HG03025 (cell line): ENCODE measurements around the gene PATJ.
"Not testable (repeated sequence)": the region's sequence is repeated elsewhere in the genome, so short reads cannot be mapped to it uniquely, and the experiment has no call there.

Experiments
- ATAC-seq: cut with Tn5 transposase; IDR thresholded peaks from one replicate; pipeline ENCODE4 v1.9.1; 2021; ENCODE audit warnings: mild to moderate bottlenecking, moderate library complexity; ENCODE audit not compliant: unreplicated experiment, low FRiP score

PATJ gene

DNA sequence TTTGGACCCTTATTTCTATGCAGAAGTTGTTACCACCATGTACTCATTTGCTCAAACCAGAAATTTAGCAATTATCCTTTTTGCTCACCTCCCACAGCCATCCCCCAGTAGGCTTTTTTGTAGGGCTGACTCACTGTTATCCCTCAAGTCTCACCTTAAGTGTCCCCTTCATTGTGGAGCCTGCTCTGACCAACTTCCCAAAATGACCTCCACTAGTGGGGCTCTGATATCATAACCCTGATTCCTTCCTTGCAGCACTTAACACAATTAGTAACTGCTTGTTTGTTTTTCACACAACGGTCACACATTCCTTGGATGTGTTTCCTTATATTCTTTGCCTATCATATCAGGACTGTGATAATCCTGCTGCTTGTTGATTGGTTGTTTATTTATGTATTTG is 76.7 kb downstream of the PATJ start:
- ATAC-seq: no peak

DNA sequence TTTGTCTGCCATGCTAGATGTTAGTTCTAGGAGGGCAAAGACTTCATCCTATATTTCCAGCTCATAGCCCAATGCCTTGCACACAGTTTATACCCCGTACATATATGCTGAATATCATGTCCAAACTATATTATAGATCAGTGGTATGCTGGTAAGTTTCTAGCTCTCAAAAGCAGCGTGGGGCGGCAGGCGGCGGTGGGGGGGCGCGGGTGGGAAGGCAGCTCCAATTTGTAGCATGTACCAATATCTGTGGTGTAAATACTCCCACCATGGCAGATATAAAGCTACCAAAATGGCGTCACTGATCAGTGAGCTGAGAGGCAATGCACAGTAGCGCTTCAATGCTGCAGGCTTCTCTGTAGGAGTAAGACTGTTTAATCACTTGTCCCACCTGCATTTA is 77.1 kb downstream of the PATJ start:
- ATAC-seq: no peak

DNA sequence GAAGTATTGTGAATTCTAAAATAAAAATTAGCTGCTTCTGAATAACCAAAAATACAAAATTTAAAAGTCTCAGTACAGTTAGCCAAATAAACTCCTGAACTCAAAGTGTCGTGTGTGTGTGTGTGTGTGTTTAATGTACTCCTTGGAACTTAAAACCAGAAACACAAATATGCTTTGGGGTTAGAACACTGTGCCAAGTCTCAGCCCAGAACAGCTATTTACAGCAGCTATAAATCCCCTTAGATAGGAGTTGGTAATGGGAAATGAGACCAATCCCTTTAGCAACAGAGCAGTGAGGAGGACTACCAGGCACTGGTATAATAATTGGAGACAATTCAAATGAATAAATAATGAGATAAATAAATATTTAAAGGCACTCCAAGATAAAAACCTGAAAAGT is 83.1 kb downstream of the PATJ start:
- ATAC-seq: no peak

DNA sequence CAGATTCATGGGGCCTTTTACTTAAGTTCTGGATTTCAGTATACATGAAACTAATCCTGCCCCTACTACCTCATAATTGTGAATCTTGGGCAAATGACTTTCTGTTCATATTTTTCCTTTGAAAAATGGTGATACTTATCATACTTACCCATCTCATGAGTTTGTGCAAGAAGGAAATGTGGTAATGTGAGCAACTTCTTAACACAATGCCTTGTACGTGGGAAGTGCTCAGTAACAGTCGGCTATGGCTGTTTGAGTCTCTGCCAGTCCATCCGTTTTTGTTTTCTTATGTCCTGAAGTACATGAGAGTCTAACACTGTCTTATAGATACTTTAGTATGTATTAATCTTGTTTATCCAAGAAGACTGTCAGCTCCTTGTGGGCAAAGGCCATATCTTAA is 86.5 kb downstream of the PATJ start:
- no peak for ATAC-seq

DNA sequence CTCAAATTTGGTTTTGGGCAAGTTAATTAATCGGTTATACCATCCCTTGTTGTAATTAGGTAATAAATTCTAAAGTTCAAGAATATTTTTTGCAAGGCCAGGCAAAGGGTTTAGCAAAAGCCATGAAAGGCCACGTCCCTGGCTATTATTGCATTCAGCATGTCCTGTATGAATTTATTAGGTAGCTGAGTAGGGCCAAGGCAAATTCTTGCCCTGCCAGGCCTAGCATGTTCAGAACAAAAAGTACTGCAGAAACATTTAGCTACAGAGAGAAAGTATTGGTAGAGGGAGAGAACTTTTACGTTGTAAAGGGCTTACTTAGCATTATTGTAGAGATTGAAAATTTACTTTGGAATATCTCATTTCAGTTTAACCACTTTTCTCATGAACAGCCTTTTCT is 94.4 kb downstream of the PATJ start:
- no peak for ATAC-seq

DNA sequence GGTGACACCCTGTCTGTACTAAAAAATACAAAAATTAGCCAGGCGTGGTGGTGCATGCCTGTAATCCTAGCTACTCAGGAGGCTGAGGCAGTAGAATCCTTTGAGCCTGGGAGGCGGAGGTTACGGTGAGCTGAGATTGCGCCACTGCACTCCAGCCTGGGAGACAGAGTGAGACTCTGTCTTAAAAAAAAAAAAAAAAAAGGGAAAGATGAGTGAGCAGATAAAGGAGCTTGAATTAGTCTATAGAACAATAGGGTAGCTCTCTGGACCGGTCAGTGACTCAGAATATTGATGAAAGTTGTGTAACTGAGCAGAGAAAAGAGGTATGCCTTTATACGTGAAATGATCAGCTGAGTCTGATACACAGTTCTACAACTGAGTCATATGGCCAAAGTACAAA is 95.3 kb downstream of the PATJ start:
- not testable (repeated sequence) for ATAC-seq

DNA sequence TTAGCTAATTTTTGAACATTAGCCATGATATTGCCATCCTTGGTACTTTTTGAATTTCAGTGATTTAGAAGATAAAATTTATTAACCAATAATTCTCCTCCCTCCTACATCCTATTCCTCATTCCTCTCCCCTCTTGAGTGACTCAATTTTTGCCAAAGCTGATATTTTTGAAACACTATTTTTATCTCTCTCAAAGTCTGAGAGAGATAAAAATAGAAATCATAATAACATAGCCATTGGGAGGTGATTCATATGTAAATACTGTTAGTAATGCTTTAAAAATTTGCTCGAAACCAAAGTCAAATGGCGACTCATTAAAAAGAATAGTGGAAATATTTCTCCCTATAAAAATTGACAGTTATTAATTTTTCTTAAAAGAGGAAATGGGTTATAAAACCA is 97.4 kb downstream of the PATJ start:
- ATAC-seq: no peak

DNA sequence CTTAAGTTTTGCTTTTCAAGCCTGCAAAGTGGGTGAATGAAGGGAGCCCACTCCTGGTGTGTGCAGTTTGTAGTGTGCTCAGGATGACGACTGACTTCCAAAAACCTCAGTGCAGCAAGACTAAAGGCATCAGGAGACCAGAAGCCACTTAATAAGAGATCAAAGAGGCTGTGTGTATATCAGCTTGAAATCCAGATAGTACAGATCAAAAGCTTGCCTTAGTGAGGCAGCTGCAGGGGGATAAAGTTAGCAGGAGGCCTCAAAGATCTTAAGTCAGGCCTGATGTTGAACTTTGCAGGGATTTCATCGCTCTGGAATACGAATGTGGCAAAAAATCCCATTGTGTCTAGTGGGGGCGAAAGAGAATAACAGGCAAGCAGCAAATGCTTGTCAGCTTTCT is 99.8 kb downstream of the PATJ start:
- ATAC-seq: no peak

DNA sequence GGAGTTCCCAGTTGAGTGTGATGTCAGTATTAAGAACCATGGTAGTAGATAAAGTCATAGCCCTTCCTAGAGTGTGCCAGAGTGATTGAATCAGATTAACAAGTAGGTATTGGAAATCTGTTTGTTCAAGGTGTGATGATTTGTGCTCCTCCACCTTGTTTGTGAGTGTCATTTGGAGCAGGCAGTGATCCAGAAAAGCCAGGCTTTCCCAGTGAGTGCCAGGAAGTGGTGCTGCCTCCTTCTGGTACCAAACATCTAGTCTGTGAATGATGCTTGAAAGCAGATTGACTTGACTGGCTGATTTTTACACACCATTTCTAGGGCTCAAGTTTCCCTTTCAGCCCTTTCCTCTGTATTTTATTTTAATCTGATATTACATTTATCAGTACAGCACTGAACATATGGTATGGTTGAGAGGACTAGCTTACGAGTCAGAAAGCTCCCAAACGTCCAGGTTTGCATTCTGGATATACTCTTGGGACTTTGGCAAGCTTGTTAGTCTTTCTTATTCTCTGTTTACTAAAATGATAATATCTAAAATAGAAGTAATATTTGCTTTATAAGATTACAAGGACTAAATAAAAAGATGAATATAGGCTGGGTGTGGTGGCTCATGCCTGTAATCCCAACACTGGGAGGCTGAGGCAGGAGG is 100.7 kb downstream of the PATJ start:
- ATAC-seq: no peak

DNA sequence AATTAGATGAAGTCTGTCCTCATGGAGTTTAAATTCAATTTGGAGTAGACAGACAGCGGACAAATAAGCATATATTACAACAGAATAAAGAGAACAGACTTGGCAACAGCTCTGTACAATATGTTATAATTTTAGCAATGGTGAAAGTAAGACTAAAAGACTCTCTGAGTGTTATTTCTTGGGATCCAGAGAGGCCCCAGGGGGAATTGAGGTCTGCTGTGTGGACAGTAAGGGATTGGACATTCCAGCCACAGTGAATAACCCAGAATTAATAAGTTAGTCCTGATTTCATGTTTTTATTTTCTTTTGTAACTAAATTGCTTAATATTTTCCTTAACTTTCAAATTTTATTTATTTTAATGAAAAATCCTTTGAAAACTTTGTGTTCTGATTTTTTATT is 101.7 kb downstream of the PATJ start:
- no peak for ATAC-seq

DNA sequence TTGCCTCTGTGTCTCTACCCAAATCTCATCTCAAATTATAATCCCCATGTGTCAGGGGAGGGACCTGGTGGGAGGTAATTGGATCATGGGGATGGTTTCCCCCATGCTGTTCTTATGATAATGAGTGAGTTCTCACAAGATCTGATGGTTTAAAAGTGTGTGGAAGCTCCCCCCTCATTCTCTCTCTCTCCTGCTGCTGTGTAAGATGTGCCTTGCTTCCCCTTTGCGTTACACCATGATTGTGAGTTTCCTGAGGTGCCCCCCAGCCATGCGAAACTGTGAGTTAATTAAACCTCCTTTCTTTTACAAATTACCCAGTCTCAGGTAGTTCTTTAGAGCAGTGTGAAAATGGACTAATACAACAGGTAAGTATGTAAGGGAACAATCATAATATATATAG is 102.4 kb downstream of the PATJ start:
- ATAC-seq: not testable (repeated sequence)

DNA sequence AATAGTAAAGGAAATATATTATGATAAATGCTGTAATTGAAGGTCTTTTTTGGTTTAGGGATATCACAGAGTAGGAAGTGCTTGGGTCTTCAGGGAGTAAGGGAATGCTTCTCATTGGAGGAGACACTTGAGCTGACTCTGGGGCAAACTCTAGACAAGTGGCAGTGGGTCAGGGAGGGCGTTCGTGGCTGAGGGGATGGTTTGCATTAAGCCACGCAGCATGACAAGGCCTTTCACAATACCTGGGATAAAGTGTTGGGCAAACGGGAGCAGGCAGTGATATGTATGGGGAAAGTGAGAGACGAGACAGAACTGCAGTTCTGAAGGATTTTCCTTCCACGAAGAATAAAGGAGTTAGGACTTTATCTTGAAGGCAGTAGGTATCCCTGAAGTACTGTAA is 109.0 kb downstream of the PATJ start:
- no peak for ATAC-seq

DNA sequence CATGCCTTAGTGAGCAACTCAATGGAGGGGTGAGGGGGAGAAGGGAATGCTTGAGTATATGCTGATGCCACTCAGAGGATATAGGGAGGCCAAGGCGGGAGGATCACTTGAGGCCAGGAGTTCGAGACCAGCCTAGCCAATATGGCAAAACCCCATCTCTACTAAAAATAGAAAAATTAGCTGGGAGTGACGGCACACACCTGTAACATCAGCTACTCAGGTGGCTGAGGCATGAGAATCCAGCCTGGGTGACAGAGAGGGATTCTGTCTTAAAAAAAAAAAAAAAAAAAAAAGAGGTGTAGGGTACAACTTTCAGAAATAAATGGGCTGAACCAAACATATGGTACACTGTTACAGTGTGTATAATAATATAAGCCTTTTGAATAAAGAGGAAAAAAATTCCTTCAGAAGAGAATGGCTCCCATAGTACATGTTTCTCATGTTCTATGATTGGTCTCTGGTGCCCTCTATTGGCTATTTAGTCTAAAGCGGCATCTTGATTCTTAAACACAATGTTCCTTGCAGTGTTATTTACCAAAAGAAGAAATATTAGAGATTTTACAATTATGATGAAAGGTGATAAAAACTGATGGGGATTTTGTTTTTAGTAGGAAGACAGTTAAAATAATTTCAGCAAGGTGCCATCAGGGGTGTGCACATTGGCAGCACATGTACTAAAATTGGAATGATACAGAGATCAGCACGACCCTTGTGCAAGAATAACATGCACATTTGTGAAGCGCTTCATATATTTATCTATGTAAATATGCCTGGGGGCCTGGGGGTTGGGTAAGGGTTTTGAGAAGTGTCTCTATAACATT is 109.8 kb downstream of the PATJ start:
- no peak for ATAC-seq

DNA sequence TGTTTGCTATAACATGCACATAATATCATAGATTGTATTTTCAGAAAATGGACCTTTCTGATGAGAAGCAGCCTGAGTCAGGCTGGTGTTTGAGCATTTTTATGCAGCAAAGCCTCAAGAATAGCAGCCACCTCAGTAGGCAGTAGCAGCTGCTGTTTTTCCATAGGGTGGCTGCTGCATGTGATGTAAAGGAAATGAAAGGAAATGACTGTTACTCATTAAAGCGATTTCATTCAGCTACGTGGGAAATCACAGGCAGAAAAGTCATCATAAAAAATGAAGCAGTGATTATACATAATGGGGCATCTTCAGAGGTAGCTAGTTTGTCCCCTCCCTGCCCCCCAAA is 110.4 kb downstream of the PATJ start:
- no peak for ATAC-seq

DNA sequence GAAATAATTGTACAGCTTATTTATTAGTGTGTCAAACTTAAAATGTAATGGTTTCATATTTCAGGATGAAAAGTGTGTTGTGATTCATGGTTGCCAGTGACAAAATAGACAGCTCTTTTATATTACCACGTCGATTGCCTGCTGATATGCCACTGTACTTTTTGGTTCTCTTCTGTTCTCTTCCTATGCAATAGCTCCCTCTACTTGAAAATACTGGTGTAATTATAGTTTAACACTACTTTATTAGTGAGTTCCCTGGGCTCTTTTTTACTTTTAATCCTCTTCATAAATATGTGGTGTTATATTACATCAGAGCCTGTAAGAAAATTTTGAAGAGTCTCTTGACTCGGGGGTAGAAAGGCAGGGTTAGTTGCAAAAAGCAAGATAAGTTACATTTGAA is 111.3 kb downstream of the PATJ start:
- ATAC-seq: no peak

DNA sequence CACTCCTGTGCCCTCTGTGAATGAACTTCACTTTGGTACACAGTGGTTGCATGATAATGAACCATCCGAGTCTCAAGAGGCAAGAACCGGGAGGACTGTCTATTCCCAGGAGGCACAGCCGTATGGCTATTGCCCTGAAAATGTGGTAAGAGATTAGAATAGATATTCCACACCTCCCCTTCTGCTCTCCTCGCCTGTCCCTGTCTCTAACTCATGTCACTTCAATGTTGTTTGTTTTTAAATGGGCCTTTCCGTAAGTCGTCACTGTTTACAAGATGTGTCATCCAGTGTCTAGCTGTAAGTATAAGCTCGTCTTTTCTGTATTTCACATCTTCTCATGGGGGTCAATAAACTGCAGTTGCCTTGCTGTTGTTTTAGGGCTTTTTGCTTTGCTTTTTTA is 122.2 kb downstream of the PATJ start:
- ATAC-seq: no peak

DNA sequence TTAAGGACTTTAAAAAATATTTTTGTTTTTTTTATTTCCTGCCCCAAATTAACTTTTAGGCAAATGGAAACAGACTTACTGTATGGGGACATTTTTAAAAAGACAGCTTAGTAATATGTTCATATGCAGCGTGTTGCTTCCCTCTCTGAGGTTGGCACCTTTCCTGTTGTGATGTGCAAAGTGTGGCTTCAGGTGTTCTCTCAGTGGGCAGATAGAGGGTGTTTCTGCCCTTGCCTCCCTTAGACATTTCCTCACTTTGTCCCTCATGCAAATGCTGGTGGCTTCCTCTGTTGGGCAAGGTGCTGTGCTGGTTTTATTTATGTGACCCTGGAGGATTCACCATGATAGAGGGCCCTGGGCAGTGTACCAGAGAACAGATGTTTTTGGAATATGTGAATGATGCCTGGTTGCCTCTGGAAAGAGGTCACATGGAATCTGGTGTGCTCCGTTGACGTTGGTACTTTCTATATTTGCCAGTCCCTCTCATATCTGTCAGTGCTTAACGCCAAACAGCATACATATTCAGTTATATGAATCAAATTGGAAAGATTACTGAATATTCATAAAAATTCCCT is 123.5 kb downstream of the PATJ start:
- no peak for ATAC-seq

DNA sequence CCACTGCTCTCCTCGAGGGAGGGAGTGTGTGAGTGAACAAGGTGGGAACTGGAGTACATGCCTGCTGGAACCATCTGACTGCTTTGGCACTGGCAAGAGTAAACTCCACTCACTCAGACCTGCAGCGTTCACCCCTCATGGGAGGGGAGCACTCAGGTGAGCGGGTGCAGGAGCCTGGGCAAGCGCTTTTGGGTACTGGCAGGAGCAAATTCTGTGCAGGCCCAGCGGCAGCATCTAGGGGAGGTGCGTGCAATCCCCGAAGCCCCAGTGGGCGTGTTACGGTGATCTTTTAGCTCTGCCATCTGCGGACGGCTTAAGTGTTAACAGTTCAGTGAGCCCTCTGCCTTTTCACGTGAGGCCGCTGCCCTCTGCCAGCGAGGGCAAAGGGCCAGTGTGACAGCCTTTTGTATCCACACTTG is 127.4 kb downstream of the PATJ start:
- ATAC-seq: no peak

DNA sequence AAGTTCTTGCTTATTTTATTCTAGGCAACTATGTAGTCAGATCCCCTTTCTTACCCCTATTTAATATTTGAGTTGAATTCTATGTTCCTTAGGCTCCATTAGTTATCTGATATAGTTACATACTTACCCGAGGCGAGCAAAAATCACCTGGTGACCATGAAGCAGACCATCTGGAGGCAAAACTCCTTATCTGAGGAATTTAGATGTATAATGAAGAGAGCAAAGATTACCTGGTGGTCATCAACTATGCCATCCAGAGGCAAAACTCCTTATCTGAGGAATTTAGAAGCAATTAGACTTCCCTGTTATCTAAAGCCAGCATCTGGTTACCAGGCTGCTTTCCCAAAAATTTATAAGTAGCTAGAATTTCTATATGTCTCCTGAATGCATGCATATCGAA is 129.9 kb downstream of the PATJ start:
- no peak for ATAC-seq

DNA sequence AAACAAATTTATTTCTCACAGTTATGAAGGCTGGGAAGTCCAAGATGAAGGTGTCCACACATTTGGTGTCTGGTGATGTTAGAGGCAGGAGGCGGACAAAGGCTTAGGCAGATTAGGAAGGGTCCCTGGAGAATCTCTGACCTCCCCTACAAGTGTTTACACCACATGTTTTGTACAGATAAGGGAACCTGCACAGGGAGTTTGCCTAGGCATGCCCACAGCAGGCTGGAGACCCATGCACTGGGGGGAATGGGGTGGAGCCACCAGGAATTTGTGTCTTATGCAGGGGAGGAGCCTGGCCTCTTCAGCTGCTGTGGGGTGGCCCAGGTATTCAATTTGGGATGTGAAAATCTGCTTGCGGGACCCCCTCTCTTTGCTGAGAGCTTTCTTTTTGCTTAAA is 131.3 kb downstream of the PATJ start:
- ATAC-seq: no peak

DNA sequence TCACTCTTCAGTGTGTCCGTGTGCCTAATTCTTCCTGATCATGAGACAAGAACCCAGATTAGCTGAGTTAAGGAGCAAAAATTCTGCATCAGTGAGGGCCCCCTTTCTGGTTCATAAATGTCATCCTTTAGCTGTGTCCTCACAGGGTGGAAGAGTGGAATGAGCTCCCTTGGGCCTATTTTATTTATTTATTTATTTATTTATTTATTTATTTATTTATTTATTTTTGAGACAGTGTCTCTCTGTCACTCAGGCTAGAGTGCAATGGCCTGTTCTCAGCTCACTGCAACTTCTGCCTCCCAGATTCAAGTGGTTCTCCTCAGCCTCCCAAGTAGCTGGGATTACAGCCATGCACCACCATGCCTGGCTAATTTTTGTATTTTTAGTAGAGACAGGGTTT is 131.7 kb downstream of the PATJ start:
- ATAC-seq: no peak

DNA sequence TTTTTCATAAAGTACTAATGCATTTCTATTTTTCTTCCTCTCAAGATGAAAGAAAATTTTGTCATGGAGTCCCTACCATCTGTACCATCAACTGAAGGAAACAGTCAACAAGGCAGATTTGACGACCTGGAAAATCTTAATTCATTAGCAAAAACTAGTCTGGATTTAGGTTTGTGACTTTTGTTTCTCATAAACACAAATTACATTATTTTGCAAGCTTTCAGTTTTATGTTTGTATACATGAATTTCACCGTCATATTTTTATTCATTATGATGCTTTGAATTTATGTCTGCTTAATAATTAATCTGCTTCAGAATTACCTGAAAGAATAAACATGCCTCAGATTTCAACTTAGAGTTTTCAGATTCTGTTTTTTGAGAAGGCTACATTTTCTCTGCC is 132.9 kb downstream of the PATJ start:
- no peak for ATAC-seq
